ENCODE measurements around the gene PDIK1L. TPM values are rescaled to one million over a fixed set of nuclear protein-coding genes. Genes with fewer than 3 reads are reported as not detected.
A peak's percentile ranks its signal among the peaks of the same experiment; 100 is the strongest.

PDIK1L gene
- total RNA-seq, 2 experiments from 2014 or later = 12.3 to 13.0 TPM

GRCh38 chr1:26158271-26158907 lies 46.8 kb downstream of the PDIK1L start:
- POLR2A ChIA-PET = no interaction called here
- CTCF ChIA-PET = interaction anchor here (1.0 to 4.0 kb wide), 6 partner anchors 9 to 207 kb away, joined by 3 to 19 read pairs (median 3); no protein-coding TSS in a partner anchor
- DNase-seq = no peak

DNA sequence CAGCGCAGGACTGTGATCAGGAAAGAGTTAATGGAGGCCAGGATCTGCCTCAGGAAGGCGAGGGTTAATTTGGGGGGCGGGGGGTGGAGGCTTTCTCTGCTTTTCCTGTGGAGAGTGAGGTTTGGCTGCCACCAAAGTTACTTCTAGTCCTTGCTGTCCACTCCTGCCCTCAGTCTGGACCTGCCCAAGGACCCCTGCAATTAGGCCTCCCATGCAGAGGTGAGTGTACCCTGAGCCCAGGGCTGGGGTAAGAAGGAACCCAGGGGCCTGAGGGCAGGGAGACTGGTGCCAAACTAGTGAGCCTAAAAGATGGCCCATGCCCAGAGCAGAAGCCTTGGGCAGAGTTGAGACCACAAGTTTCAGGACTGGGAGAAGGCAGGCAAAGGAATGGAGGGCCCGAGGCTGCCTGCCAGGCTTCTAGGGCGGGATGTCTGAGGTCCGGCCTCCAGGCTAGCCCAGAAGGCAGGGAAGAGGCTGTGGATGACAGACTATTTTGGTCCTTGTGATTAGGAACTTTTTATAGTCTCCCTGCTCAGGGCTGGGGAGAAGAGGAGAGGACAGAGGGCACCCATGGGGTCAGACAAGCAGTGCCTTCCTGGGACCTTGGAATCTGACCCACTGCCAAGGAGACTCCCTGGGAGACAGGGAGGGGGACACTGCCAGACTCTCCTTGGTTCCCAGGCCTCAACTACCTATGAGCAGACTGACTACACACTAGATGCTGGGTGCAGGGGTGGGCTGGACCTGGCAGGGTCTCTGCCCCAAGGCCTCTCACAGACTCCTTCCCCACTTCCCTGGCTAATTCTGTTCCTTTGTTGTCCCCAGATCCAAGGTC lies 47.5 kb downstream of the PDIK1L start, which contains the start of gene FAM110D:
TSS of gene FAM110D (plus strand) at position 172 of the 835 bp plus-strand sequence. CDS start 2,213 bp downstream, outside the sequence.
- Mint-ChIP-seq H3K4me1 (peaks cover 8% of the 10 kb centered on the region), H3K9me3 (ENCODE audit: low read depth) (no peaks in the 10 kb centered on the region), H3K4me3 (no peak within 1 kb of the TSS), H3K27me3 (peaks cover 24% of the 10 kb centered on the region), H3K36me3 (ENCODE audit: low read depth) (no peaks in the 10 kb centered on the region), H3K27ac (no peak within 1 kb of the TSS)
- DNase-seq (no peak), ATAC-seq (no peak)
- intact Hi-C loops (cut with DNase I, micrococcal nuclease) = no loop called here
- POLR2A ChIA-PET = no interaction called here
- CTCF ChIA-PET = interaction anchor here (1.0 to 4.0 kb wide), 4 partner anchors 11 to 61 kb away, joined by 3 to 19 read pairs (median 6); partner anchors contain the start of gene ZNF593

More at GRCh38 chr1:26158271-26158907, 46.8 kb downstream of the PDIK1L start:
- Mint-ChIP-seq H3K36me3 (ENCODE audit: low read depth) (no peaks in the 10 kb centered on the region), H3K4me1 (peaks cover 4% of the 10 kb centered on the region), H3K27me3 (peaks cover 19% of the 10 kb centered on the region), H3K27ac (no peak overlapping the region), H3K9me3 (ENCODE audit: low read depth) (no peaks in the 10 kb centered on the region), H3K4me3 (no peak overlapping the region)
- intact Hi-C loops (cut with DNase I, micrococcal nuclease) = no loop called here
- no peak for ATAC-seq

GRCh38 chr1:26159743-26160039 lies 48.1 kb downstream of the PDIK1L start:
- peaks cover 24% of the 10 kb centered on the region for H3K27me3 Mint-ChIP-seq
- no peak for DNase-seq
- CTCF ChIA-PET = interaction anchor here (1.0 to 3.0 kb wide), 2 partner anchors 10 to 62 kb away, joined by 3 to 10 read pairs; partner anchors contain the start of gene ZNF593
- ATAC-seq = no peak
- H3K27ac Mint-ChIP-seq = no peak overlapping the region
- H3K4me3 Mint-ChIP-seq = no peak overlapping the region
- no peaks in the 10 kb centered on the region for H3K9me3 Mint-ChIP-seq (ENCODE audit: low read depth)
- POLR2A ChIA-PET = no interaction called here
- intact Hi-C loops (cut with DNase I, micrococcal nuclease) = no loop called here
- H3K36me3 Mint-ChIP-seq (ENCODE audit: low read depth) = no peaks in the 10 kb centered on the region
- H3K4me1 Mint-ChIP-seq = peaks cover 8% of the 10 kb centered on the region

GRCh38 chr1:26160527-26161414 lies 49.1 kb downstream of the PDIK1L start:
- intact Hi-C loops (cut with DNase I, micrococcal nuclease) = no loop called here
- H3K4me1 Mint-ChIP-seq = peaks cover 10% of the 10 kb centered on the region
- CTCF ChIA-PET = interaction anchor here (0.6 to 3.0 kb wide), 3 partner anchors 9 to 63 kb away, joined by 3 to 10 read pairs (median 3); partner anchors contain the start of gene ZNF593
- H3K36me3 Mint-ChIP-seq (ENCODE audit: low read depth) = no peaks in the 10 kb centered on the region
- no peaks in the 10 kb centered on the region for H3K9me3 Mint-ChIP-seq (ENCODE audit: low read depth)
- ATAC-seq = peak; percentile 4
- H3K27ac Mint-ChIP-seq = no peak overlapping the region
- POLR2A ChIA-PET = no interaction called here
- no peak for DNase-seq
- H3K27me3 Mint-ChIP-seq = peaks cover 17% of the 10 kb centered on the region
- no peak overlapping the region for H3K4me3 Mint-ChIP-seq

DNA sequence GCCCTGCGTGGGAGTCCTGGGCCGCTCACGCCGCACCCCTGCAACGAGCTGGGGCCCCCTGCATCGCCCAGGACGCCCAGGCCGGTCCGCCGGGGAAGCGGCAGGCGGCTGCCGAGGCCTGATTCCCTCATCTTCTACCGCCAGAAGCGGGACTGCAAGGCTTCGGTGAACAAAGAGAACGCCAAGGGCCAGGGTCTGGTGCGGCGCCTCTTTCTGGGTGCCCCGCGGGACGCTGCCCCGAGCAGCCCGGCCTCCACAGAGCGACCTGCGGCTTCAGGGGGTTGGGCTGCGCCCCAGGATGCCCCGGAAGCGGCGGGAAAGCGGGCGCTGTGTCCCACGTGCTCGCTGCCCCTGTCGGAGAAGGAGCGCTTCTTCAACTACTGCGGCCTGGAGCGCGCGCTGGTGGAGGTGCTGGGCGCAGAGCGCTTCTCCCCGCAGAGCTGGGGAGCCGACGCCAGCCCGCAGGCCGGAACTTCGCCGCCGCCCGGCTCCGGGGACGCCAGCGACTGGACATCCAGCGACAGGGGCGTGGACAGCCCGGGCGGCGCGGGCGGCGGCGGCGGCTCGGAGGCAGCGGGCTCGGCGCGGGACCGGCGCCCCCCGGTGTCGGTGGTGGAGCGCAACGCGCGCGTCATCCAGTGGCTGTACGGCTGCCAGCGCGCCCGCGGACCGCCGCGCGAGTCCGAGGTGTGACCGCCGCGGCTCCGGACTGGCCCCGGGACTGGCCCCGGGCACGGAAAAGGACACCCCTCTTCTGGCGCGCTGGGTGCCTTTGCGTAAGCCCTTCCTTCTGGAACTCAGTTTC lies 50.0 kb downstream of the PDIK1L start:
- peaks cover 15% of the 10 kb centered on the region for H3K27me3 Mint-ChIP-seq
- intact Hi-C loops (cut with DNase I, micrococcal nuclease) = loop anchor here in 1 of 2 experiments (2.0 kb wide), 1 partner anchor 159 kb away; no protein-coding TSS in a partner anchor

GRCh38 chr1:26162220-26162709 lies 50.6 kb downstream of the PDIK1L start:
- peaks cover 10% of the 10 kb centered on the region for H3K4me1 Mint-ChIP-seq
- peaks cover 15% of the 10 kb centered on the region for H3K27me3 Mint-ChIP-seq
- ChIA-PET POLR2A (interaction anchor here (0.6 kb wide), 1 partner anchor 36 kb away, joined by 4 read pairs; no protein-coding TSS in a partner anchor), CTCF (interaction anchor here (0.5 to 3.0 kb wide), 8 partner anchors 8 to 285 kb away, joined by 3 to 11 read pairs (median 4); partner anchors contain the start of genes ZNF593 and ZNF593OS)
- no peaks in the 10 kb centered on the region for H3K9me3 Mint-ChIP-seq (ENCODE audit: low read depth)
- ATAC-seq = no peak
- intact Hi-C loops (cut with DNase I, micrococcal nuclease) = loop anchor here in 1 of 2 experiments (2.0 kb wide), 1 partner anchor 159 kb away; no protein-coding TSS in a partner anchor
- no peak for DNase-seq
- H3K4me3 Mint-ChIP-seq = peak overlapping the region; percentile 39
- H3K27ac Mint-ChIP-seq = no peak overlapping the region
- H3K36me3 Mint-ChIP-seq (ENCODE audit: low read depth) = no peaks in the 10 kb centered on the region

More for the DNA sequence above, 50.0 kb downstream of the PDIK1L start:
- H3K27ac Mint-ChIP-seq = no peak overlapping the region
- POLR2A ChIA-PET = interaction anchor here (0.6 kb wide), 1 partner anchor 35 kb away, joined by 4 read pairs; no protein-coding TSS in a partner anchor
- no peaks in the 10 kb centered on the region for H3K36me3 Mint-ChIP-seq (ENCODE audit: low read depth)
- H3K9me3 Mint-ChIP-seq (ENCODE audit: low read depth) = no peaks in the 10 kb centered on the region
- peaks cover 10% of the 10 kb centered on the region for H3K4me1 Mint-ChIP-seq
- H3K4me3 Mint-ChIP-seq = peak overlapping the region; percentile 39
- DNase-seq (peak; percentile 67), ATAC-seq (peak; percentile 47)
- CTCF ChIA-PET = interaction anchor here (0.6 to 3.0 kb wide), 7 partner anchors 8 to 256 kb away, joined by 3 to 10 read pairs (median 3); partner anchors contain the start of genes ZNF593 and ZNF593OS

GRCh38 chr1:26163684-26164035 lies 52.0 kb downstream of the PDIK1L start:
- ChIA-PET CTCF (interaction anchor here (0.7 to 2.2 kb wide), 7 partner anchors 9 to 125 kb away, joined by 3 to 11 read pairs (median 3); no protein-coding TSS in a partner anchor), POLR2A (no interaction called here)
- intact Hi-C loops (cut with DNase I, micrococcal nuclease) = loop anchor here (1.0 to 2.0 kb wide), 4 partner anchors 58 to 157 kb away; partner anchors contain the start of gene CEP85 (in 1 of the 2)
- DNase-seq = no peak
- peaks cover 14% of the 10 kb centered on the region for H3K27me3 Mint-ChIP-seq
- peaks cover 10% of the 10 kb centered on the region for H3K4me1 Mint-ChIP-seq
- no peak overlapping the region for H3K4me3 Mint-ChIP-seq
- no peaks in the 10 kb centered on the region for H3K9me3 Mint-ChIP-seq (ENCODE audit: low read depth)
- ATAC-seq = no peak
- H3K36me3 Mint-ChIP-seq (ENCODE audit: low read depth) = no peaks in the 10 kb centered on the region
- no peak overlapping the region for H3K27ac Mint-ChIP-seq

DNA sequence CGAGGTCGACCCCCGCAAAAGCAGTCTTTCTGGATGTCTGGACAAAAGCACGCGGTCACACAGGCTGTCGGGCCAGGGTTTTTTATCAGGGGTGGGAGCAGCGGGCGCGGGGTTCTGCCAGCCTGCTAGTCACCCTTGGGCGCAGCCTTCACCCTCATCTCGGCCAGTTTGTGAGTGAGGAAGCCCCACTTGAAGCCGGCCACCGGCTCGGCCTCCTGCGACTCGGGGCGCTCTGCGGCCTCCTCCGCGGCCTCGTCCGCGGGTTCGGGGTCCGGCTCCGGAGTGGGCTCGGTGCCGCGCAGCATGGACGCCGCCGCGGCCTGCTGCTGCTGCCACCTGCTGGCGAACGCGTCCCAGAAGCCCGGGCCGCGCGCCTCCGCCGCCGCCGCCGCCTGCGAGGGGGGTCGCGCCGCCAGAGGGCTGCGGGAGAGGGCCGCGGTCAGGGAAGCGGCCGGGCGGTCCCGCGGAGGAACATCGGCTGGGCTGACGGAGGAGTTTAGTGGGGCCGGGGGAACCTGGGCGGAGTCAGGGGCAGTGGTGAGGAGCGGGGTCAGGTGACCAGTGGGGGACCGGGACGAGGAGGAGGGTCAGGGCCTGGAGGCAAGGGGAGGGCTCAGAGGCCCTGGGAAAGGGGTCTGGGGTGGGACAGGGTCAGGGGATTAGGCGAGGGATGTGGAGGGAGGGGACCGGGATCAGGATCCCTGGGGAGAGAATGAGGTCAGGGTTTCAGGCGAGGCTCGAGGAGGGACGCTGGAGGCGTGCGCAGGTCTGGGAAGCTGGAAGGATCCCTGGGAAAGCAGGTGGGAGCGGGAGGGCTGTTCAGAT lies 52.6 kb downstream of the PDIK1L start:
- ATAC-seq (peak; percentile 69), DNase-seq (peak; percentile 75)
- Mint-ChIP-seq H3K4me1 (peaks cover 10% of the 10 kb centered on the region), H3K27me3 (peaks cover 14% of the 10 kb centered on the region), H3K9me3 (ENCODE audit: low read depth) (no peaks in the 10 kb centered on the region), H3K36me3 (ENCODE audit: low read depth) (no peaks in the 10 kb centered on the region), H3K4me3 (peak overlapping the region; percentile 50), H3K27ac (no peak overlapping the region)
- ChIA-PET POLR2A (no interaction called here), CTCF (interaction anchor here (0.7 to 2.2 kb wide), 7 partner anchors 19 to 126 kb away, joined by 3 to 11 read pairs (median 3); no protein-coding TSS in a partner anchor)
- intact Hi-C loops (cut with DNase I, micrococcal nuclease) = loop anchor here (1.0 kb wide), 3 partner anchors 59 to 128 kb away; partner anchors contain the start of gene CEP85 (in 1 of the 2)
